HFF-Myc (cell line): ENCODE data around the gene SESTD1.

Source experiments
- DNase-seq: peaks from one replicate; pipeline ENCODE4 v3.0.0-alpha.2; 2011; ENCODE audit warnings: low read depth; ENCODE audit errors: extremely low read depth
- H3K4me3 ChIP-seq: replicated peaks from 2 replicates; pipeline ENCODE4 v1.5.1; 2011; ENCODE audit warnings: low read depth, mild to moderate bottlenecking, control low read depth, low read length
- TF ChIP-seq, protein P1 (sequence below): IDR thresholded peaks from 2 replicates; pipeline ENCODE4 v1.5.1; 2012; ENCODE audit warnings: mild to moderate bottlenecking, low read depth, low read length, control low read depth; ENCODE audit errors: missing control alignments

SESTD1 gene

GRCh38 chr2:179264368-179265081 is at the start of gene SESTD1:
Gene SESTD1 (minus strand): TSS chr2:179264832. CDS start chr2:179191841, 72,991 bp downstream.
- DNase-seq: no peak
- TF ChIP-seq, protein P1, sequence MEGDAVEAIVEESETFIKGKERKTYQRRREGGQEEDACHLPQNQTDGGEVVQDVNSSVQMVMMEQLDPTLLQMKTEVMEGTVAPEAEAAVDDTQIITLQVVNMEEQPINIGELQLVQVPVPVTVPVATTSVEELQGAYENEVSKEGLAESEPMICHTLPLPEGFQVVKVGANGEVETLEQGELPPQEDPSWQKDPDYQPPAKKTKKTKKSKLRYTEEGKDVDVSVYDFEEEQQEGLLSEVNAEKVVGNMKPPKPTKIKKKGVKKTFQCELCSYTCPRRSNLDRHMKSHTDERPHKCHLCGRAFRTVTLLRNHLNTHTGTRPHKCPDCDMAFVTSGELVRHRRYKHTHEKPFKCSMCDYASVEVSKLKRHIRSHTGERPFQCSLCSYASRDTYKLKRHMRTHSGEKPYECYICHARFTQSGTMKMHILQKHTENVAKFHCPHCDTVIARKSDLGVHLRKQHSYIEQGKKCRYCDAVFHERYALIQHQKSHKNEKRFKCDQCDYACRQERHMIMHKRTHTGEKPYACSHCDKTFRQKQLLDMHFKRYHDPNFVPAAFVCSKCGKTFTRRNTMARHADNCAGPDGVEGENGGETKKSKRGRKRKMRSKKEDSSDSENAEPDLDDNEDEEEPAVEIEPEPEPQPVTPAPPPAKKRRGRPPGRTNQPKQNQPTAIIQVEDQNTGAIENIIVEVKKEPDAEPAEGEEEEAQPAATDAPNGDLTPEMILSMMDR: no peak
- peak within 1 kb of the TSS; percentile 72 for H3K4me3 ChIP-seq

DNA sequence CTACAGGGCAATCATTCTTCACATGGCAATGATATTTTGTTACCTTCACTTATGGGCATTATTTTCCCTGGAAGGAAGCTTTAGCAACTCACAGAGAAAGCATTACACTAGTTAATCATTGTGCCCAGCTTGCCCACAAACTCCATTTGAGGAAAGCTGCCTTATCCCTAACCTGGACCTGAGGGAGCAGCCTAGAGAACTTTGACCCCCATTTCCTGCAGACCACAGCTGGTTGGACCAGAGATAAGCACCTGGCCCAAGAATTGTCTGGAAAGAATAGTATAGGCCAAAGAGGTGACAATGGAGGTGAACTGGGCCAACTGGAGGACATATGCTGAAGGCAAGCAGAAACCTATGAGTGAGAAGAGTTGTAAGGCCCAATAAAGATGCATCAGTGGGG is 48.4 kb upstream of the SESTD1 start:
- DNase-seq: no peak

GRCh38 chr2:179311101-179311500 is 46.5 kb upstream of the SESTD1 start:
- H3K4me3 ChIP-seq: no peak overlapping the region
- TF ChIP-seq, protein P1: no peak
- no peak for DNase-seq

More for the DNA sequence above, 48.4 kb upstream of the SESTD1 start:
- TF ChIP-seq, protein P1: no peak
- no peak overlapping the region for H3K4me3 ChIP-seq

- no peak overlapping the region for H3K4me3 ChIP-seq
- DNase-seq: no peak
- TF ChIP-seq, protein P1: no peak
These were observed 43.2 kb upstream of the SESTD1 start for GRCh38 chr2:179307616-179308371.

DNA sequence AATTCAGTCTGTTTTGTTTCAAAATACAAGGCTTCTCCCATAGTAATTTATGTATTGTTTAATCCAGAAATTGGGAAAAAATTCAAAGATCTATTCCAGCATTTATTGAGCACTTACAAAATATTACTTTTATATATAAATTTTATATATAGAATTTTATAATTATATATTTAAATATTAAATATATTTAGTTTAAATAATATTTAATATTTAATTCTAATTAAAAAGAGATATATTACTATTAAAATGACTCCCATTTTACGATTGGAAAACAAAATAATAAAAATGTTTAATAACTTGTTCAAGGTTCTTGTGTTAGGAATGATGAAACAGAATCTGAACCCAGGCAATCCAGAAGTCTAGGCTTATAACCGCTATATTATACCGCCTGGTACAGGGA is 40.5 kb upstream of the SESTD1 start:
- TF ChIP-seq, protein P1: no peak
- no peak overlapping the region for H3K4me3 ChIP-seq
- no peak for DNase-seq

DNA sequence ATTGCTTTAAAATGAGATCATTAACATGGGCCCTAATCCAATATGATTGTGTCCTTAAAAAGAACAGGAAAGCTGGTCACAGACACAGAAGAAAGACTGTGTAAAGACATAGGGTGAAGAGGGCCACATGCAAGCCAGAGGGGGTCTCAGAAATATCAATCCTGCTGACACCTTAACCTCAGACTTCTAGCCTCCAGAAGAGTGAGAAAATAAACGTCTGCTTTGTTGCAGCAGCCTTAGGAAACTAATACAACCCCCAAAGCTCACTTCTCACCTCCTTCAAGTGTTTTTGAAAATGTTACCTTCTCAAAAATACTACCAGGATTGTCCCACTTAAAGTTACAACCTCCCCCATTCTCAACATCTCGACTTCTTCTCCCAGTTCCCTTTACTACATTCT is 39.8 kb upstream of the SESTD1 start:
- no peak for DNase-seq
- no peak overlapping the region for H3K4me3 ChIP-seq

More for the DNA sequence above, 39.8 kb upstream of the SESTD1 start:
- TF ChIP-seq, protein P1: no peak
